HUES6 (cell line): ENCODE measurements around the gene FHL5.

Source experiments
- H3K27ac ChIP-seq: 2 replicates; pipeline ENCODE4 v1.7.0; 2013; ENCODE audit warnings: low read depth, mild to moderate bottlenecking, low read length, inconsistent platforms
- H3K27me3 ChIP-seq: 2 replicates; pipeline ENCODE4 v1.6.1; 2013; ENCODE audit warnings: low read length; ENCODE audit not compliant: control insufficient read depth, insufficient read depth
- H3K36me3 ChIP-seq: 2 replicates; pipeline ENCODE4 v1.6.1; 2013; ENCODE audit warnings: low read length; ENCODE audit not compliant: control insufficient read depth, insufficient read depth
- H3K4me1 ChIP-seq: 2 replicates; pipeline ENCODE4 v1.6.1; 2013; ENCODE audit warnings: low read length; ENCODE audit not compliant: control insufficient read depth, insufficient read depth
- H3K4me3 ChIP-seq: 2 replicates; pipeline ENCODE4 v1.5.1; 2013; ENCODE audit warnings: low read depth, low read length
- H3K9ac ChIP-seq: one replicate; pipeline ENCODE4 v1.6.1; 2013; ENCODE audit warnings: mild to moderate bottlenecking, low read length
- H3K9me3 ChIP-seq: 2 replicates; pipeline ENCODE4 v1.6.1; 2013; ENCODE audit warnings: low read depth, low read length; ENCODE audit not compliant: control insufficient read depth, insufficient read depth

Gene FHL5

DNA sequence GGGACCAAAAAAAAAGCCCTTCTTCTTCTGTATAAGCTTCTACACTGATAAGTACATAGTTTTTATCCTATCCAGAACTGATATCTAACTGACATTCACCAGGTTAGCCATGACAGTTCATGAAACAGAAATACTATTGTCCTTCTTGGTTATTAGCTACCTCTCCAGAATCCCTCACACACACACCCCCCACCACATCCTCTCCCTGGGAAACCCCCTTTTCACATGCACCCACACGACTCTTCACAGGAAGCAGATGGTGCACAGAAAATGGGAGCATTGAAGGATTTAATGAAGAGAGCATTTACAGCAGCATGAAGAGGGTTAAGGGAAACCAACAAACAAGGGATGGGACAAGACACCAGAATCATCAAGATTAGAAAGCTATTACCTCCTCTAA is 88.9 kb downstream of the FHL5 start:
- H3K27ac ChIP-seq, result no peak overlapping the region

DNA sequence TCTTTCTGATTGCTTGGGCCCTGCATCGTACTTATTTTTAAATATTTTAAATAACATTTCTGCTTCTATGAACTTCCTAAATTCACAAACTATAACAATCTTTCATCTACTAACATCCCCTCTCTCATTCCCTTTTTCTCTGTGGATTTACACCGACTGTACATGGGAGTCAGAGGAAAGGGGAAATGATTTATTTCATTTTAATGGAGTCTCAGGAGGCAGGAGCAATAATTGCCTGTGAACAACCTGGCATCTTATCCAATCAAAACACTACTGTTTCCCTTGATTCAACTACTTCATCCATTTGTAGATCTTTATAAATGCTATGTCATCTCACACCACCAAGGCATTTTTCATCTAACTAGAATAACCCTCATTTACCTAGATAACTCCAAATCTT is 89.6 kb downstream of the FHL5 start:
- H3K36me3 ChIP-seq, result no peaks in the 10 kb centered on the region
- H3K27ac ChIP-seq, result no peak overlapping the region
- no peak overlapping the region for H3K4me3 ChIP-seq
- no peak overlapping the region for H3K9ac ChIP-seq
- no peaks in the 10 kb centered on the region for H3K4me1 ChIP-seq
- no peaks in the 10 kb centered on the region for H3K9me3 ChIP-seq
- no peaks in the 10 kb centered on the region for H3K27me3 ChIP-seq

More for the DNA sequence above, 88.9 kb downstream of the FHL5 start:
- Histone ChIP-seq H3K36me3 (no peaks in the 10 kb centered on the region), H3K27me3 (no peaks in the 10 kb centered on the region), H3K9ac (no peak overlapping the region), H3K4me1 (no peaks in the 10 kb centered on the region), H3K9me3 (no peaks in the 10 kb centered on the region), H3K4me3 (no peak overlapping the region)

- no peak overlapping the region for H3K4me3 ChIP-seq
- H3K27ac ChIP-seq, result no peak overlapping the region
- H3K9me3 ChIP-seq, result no peaks in the 10 kb centered on the region
- no peaks in the 10 kb centered on the region for H3K4me1 ChIP-seq
- no peaks in the 10 kb centered on the region for H3K36me3 ChIP-seq
- no peak overlapping the region for H3K9ac ChIP-seq
- no peaks in the 10 kb centered on the region for H3K27me3 ChIP-seq
Observed at GRCh38 chr6:96653181-96653580, 90.3 kb downstream of the FHL5 start.

GRCh38 chr6:96656567-96656966 is 93.6 kb downstream of the FHL5 start:
- H3K36me3 ChIP-seq, result no peaks in the 10 kb centered on the region

DNA sequence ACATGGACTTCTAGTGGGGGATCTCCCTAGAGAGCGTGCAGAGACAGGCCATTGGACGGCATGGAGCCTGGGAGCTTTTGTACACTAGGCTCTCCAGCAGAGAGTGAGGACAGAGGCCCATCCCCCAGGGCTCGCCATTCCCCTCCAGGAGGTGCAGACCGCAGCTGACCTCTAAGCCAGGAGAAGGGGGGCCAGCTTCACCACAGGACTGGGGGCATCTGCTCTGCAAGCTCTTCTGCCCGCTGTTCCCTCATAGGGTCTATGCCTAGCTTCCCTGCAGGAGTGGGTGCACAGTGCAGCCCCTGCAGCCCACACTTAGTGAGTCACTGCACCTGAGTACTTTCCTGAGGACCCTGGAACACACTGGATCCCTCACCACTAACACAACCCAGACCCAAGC is 94.4 kb downstream of the FHL5 start:
- no peaks in the 10 kb centered on the region for H3K27me3 ChIP-seq
- H3K27ac ChIP-seq, result no peak overlapping the region
- no peaks in the 10 kb centered on the region for H3K36me3 ChIP-seq
- peaks cover 5% of the 10 kb centered on the region; the same call in 1 of the 2 replicates for H3K4me1 ChIP-seq
- no peak overlapping the region for H3K9ac ChIP-seq
- no peaks in the 10 kb centered on the region for H3K9me3 ChIP-seq
- no peak overlapping the region for H3K4me3 ChIP-seq

More at GRCh38 chr6:96656567-96656966, 93.6 kb downstream of the FHL5 start:
- Histone ChIP-seq H3K4me3 (no peak overlapping the region), H3K4me1 (peaks cover 5% of the 10 kb centered on the region; the same call in 1 of the 2 replicates), H3K27ac (no peak overlapping the region), H3K9me3 (no peaks in the 10 kb centered on the region), H3K27me3 (no peaks in the 10 kb centered on the region), H3K9ac (no peak overlapping the region)

- Histone ChIP-seq H3K9me3 (no peaks in the 10 kb centered on the region), H3K27ac (no peak overlapping the region), H3K27me3 (no peaks in the 10 kb centered on the region), H3K4me3 (no peak overlapping the region), H3K9ac (no peak overlapping the region), H3K4me1 (peaks cover 5% of the 10 kb centered on the region; the same call in 1 of the 2 replicates), H3K36me3 (no peaks in the 10 kb centered on the region)
Observed at GRCh38 chr6:96659084-96659845, 96.3 kb downstream of the FHL5 start.
